SW480 (cell line): ENCODE measurements around the gene ERRFI1.
"Not testable (repeated sequence)": the region's sequence is repeated elsewhere in the genome, so short reads cannot be mapped to it uniquely, and the experiment has no call there.

Source experiments
- DNase-seq: peaks from one replicate; pipeline ENCODE4 v3.0.0-alpha.2; 2016; ENCODE audit warnings: low spot score

ERRFI1 gene

GRCh38 chr1:7967651-7968050 lies 58.5 kb downstream of the ERRFI1 start:
- DNase-seq = no peak

DNA sequence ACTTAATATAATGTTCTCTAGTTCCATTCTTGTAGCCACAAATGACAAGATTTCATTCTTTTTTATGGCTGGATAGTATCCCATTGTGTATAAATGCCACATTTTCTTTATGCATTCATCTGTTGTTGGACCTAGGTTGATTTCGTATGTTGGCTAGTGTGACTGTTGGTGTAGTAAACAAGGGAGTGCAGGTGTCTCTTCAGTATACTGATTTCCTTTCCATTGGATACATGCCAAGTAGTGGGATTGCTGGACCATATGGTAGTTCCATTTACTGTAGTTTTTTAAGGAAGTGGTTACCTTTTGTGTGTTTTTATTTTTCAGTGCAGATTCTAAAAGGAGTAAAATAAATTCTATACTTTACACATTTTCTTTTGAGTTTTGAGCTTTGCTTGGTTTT lies 58.9 kb downstream of the ERRFI1 start:
- DNase-seq = no peak

- DNase-seq = no peak
Observed at GRCh38 chr1:7964476-7964875, 61.6 kb downstream of the ERRFI1 start.

DNA sequence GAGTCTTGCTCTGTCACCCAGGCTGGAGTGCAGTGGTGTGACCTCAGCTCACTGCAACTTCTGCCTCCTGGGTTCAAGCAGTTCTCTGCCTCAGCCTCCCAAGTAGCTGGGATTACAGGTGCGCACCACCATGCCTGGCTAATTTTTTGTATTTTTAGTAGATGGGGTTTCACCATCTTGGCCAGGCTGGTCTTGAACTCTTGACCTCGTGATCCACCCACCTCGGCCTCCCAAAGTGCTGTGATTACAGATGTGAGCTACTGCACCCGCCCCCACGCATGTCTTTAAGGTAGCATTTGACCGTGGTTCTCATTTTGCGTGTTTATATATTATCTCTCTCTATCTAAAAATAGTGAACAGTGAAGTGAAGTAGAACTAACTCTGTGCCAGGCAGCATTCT lies 62.3 kb downstream of the ERRFI1 start:
- DNase-seq = not testable (repeated sequence)

DNA sequence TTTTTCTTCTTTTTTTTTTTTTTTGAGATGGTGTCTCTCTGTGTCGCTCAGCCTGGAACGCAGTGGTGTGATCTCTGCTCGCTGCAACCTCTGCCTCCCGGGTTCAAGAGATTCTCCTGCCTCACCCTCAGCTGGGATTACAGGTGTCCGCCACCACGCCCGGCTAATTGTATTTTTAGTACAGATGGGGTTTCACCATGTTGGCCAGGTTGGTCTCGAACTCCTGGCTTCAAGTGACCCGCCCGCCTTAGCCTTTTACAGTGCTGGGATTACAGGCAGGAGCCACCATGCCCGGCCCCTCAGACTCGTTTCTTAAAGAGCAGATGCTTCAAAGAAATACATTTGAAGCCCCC lies 62.8 kb downstream of the ERRFI1 start:
- DNase-seq = not testable (repeated sequence)

DNA sequence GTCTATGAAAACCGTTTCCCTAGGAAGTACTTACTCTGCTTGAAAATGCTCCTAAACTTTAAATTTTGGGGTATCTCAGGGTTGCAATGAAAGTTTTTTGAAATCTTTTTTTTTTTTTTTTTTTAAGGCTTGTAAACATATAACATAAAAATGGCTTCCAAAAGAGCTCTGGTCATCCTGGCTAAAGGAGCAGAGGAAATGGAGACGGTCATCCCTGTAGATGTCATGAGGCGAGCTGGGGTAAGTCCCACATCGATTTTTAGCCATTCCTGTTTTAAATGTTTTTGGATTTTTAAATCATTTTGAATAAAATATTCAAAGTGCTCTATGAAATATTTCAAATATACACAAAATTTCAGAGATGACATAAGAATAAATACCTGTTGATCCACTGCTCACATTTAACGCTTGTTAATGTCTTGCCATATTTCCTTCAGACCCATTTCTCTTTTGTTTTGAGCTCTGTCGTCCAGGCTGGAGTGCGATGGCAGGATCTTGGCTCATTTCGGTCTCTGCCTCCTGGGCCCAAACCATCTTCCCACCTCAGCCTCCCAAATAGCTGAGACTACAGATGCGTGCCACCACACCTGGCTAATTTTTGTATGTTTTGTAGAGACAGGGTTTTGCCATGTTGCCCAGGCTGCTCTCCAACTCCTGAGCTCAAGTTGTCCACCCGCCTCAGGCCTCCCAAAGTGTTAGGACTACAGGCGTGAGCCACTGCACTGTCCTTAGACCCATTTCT lies 63.3 kb downstream of the ERRFI1 start:
- DNase-seq = no peak

DNA sequence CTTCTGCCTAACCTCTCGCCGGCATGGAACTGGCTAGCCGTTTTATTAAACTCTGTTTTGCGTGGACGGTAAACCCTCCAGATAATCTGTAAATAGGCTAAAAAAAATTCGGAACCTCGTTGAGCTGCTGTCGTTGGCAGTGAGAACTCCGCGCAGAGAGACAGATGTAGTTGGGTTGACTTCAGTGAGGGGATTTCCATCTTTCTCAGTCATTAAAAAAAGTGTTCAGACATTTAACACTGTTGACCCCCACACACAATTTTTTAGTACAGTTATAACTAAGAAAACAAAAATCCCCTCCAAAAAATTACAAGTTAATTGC lies 64.1 kb downstream of the ERRFI1 start:
- DNase-seq = no peak
